Activated CD4-positive, alpha-beta T cell treated with anti-CD3 and anti-CD28 coated beads for 1 hour (primary cell): ENCODE results near the gene FGF16.
"Not testable (repeated sequence)": the region's sequence is repeated elsewhere in the genome, so short reads cannot be mapped to it uniquely, and the experiment has no call there.

Experiments
- DNase-seq: peaks from one replicate; pipeline ENCODE4 v3.0.0-alpha.2; 2020

The FGF16 gene

DNA sequence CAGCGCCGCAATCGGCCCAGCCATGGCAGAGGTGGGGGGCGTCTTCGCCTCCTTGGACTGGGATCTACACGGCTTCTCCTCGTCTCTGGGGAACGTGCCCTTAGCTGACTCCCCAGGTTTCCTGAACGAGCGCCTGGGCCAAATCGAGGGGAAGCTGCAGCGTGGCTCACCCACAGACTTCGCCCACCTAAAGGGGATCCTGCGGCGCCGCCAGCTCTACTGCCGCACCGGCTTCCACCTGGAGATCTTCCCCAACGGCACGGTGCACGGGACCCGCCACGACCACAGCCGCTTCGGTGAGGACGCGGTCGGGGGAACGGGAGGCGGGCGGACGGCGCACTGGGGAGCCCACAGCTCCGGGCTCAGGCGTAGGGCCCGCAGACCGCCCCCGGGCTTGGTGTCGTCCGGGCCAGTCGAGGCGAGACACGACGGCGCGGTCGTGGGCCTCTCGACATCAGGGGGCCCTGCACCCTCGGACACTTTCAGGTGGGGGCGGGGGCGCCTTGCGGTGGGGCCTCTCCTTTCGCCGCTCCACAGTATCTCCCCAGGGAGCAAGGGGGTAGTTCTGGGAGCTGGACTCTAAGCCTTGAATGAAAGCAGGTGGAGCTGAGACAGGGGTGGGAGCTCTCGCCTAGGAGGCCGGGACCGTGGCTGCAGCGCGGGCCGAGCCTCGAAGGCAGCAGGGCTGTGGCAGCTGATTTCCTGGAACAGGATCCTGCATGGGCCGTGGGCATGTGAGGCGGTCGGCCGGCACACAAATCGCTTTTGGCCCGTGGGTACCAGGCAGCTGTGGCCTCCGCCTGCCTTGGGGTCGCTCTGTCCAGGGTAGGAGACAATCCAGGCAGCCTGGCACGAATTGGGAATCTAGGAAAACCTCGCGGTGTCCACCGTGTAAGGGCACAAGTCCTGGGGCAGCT, 722 bp downstream of the FGF16 start:
- no peak for DNase-seq

DNA sequence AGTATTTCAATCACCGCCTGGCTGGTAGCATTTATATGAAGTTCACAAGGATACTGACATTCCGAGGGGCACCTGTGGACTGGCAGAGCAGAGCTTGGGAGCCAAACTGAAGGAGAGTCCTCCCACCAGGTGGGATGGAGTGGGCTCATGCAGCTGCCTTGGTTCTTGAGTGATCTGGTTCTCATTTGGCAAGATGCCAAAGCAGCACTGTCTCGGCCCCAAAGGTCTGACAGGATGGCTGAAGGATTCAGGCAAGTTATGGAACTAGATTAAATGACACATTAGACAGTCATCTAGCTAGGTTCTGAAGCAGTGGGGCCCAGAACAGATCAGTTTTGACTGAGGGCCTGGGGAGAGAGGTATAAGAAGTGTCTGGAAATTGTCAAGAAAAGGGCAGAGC, 3.2 kb downstream of the FGF16 start:
- DNase-seq: no peak

DNA sequence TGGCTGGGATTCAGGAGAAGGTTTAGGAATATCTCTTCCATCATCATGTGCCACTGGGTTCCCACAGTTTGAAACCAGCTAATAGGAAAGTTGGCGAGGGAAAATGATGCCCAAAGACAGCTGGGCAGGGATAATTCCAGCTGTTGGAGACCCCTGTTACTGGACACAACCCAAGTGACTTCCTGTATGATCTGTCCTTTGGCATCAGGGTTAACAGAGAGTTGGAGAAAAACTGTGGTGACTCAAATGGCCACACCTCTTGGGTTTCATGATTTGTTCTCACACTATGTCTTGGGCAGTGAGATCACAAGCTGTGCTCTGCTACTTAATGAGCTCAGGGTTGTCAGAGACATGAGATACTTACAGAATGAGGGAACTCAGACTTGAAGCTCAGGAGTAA, 3.8 kb downstream of the FGF16 start:
- no peak for DNase-seq

DNA sequence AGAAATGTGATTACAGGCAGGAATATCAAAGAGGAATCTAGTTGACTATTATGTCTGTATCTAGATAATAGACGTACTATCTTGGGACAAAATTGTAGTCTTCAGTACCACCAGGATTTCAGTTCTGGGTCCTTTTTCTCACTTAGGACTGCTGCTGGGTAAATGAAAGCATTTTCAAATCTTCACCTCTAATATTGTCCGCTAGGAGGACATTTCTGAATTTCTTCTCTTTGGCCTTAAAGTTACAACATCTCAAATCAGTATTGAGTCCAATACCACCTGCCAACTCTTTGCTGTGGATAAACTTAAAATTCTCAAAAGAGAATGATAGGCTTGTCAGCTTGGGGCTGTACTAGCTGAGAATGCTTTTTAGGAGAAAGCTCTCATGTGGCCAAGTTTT, 6.0 kb downstream of the FGF16 start:
- DNase-seq: no peak

DNA sequence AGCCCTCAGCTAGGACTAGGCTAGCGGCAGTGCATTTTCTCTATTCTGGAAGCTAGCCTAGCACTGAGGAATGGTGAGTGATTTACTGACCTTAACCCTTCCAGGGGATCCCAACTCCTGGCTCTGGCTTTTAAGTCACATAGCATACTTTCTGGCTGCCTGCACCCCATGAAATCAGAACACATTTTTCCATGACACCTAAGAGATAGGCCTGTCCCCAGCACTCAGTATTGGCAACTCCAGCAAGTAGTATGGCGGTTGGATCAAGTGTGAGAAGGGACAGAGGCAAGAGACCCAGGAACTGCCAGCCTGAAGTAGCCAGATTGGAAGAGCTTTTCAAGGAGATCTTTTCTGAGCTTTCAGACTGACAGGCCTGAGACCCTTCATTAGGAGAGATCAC, 8.2 kb downstream of the FGF16 start:
- DNase-seq: no peak

DNA sequence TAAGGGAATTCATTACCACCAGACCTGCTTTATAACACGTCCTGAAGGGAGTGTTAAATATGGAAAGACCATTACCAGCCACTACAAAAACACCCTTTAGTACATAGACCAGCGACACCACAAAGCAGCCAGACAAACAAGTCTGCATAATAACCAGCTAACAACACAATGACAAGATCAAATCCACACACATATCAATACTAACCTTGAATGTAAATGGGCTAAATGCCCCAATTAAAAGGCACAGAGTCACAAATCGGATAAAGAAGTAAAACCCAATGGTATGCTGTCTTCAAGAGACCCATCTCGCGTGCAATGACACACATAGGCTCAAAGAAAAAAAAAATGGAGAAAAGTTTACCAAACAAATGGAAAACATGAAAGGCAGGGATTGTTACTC, 36.9 kb downstream of the FGF16 start:
- no peak for DNase-seq

DNA sequence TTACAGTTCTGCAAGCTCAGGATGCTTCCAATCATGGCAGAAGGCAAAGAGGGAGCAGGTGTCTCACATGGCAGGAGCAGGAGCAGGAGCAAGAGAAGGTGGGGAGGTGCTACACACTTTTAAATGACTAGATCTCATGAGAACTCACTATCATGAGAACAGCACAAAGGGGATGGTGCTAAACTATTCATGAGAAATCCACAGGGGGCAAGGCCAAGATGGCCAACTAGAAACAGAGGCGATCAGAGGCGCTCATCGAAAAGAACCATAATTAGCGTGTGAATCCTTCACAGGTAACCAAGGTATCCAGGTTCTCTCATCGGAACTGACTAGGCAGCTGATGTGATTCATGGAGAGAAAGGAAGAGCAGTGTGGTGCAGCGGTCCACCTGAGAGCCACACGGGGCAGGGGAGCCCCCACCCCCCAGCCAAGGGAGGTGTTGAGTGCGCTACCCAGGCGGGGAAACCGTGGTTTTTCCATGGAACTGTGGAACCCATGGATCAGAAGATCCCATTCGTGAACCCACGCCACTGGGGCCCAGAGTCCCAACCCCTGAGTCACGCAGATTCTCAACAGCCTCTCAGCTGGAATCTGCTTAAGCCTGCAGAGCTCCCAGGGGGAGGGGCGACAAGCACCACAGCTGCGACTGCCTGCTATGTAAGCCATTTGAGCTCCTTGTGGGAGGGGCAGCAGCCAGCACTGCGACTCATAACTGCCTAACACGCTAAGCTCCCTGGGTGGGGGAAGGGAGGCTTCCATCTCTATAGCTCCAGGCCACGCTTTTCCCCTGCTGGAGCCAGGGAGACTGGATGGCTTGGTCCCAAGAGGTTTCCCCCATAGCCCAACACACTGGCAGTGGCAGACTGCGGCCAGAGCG, 46.7 kb downstream of the FGF16 start:
- DNase-seq: no peak

DNA sequence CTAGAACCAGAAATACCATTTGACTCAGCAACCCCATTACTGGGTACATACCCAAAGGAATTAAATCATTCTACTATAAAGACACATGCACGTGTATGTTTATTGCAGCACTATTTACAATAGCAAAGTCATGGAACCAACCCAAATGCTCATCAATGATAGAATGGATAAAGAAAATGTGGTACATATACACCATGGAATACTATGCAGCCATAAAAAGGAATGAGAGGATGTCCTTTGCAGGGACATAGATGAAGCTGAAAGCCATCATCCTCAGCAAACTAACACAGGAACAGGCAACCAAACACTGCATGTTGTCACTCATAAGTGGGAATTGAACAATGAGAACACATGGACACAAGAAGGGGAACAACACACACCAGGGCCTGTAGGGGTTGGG, 53.0 kb downstream of the FGF16 start:
- not testable (repeated sequence) for DNase-seq

DNA sequence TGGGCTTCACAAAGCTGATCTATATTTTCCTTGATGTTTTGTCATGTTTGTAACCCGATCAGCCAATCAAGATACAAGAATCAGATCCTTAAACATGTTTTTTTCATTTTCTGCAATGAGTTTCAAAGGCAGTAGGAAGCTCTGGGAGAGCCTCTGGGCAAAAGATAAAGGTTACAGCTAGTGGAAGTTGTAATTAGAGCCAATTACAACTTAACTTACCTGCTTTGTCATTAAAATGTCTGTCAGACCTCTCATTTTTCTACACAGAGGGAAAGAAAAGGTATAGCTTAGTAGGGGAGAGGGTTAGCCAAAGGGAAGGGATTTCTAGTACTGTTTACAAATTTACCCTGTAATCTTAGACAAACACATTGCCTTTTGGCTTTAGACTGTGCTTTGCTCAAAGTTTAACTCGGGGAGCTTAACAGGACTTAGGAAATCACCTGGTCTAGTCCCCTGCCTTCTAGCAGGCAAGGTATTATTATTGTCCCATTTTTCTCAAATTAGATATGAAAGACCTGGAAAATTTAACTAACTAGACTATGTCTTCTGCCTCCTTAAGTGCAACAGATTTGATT, 55.8 kb downstream of the FGF16 start:
- no peak for DNase-seq

DNA sequence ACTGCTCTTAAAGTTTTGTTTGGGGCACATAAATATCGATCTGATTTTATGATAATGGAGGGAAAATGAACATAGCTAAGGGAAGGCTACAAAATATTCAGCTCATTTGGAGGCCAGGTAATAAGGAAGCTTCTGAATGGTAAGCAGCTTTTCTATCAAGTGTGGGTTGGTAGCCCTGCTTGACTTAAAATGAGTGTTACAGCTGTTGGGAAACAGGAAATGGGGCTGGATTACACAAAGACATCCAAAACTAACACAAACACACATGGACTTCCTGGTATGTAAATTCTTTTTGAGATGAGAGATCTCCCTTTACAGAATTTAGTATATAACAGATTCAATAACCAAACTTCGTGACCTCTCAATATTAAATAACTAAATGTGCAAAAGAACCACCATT, 58.0 kb downstream of the FGF16 start:
- DNase-seq: no peak
